Vagina (tissue), 2 donors: Measurements from ENCODE around the gene BRIP1.

Source experiments
- POLR2A ChIP-seq, 2 donors: fragments of 450-650 bp; IDR thresholded peaks; one replicate each; pipeline ENCODE4 v1.6.1; 2017; ENCODE audit warnings: antibody characterized with exemption in 2 of 2, mild to moderate bottlenecking in 2 of 2, moderate library complexity in 2 of 2
- POLR2AphosphoS5 ChIP-seq, 2 donors: sonication (generic); formaldehyde crosslinking; IDR thresholded peaks; one replicate each; pipeline ENCODE4 v1.9.0; 2017; ENCODE audit warnings: antibody characterized with exemption in 2 of 2, mild to moderate bottlenecking in 2 of 2, low read depth in 1 of 2; ENCODE audit not compliant: insufficient read depth in 1 of 2
- TF ChIP-seq, protein P1 (sequence below), 3 experiments: fragments of 450-650 bp in 2 of 3; fragments of 200-600 bp in 1 of 3; sonication (generic) in 1 of 3; IDR thresholded peaks; one replicate each; pipeline ENCODE4 v1.5.1; 2017 to 2019; ENCODE audit warnings: antibody characterized with exemption in 3 of 3, mild to moderate bottlenecking in 2 of 3, moderate library complexity in 2 of 3

- TF ChIP-seq POLR2A (IDR thresholded peaks at IDR 0.05) (no peak), POLR2AphosphoS5 (IDR thresholded peaks at IDR 0.05; ENCODE audit: insufficient read depth in 1 of 2, low read depth in 1 of 2) (no peak)
- TF ChIP-seq, protein P1, sequence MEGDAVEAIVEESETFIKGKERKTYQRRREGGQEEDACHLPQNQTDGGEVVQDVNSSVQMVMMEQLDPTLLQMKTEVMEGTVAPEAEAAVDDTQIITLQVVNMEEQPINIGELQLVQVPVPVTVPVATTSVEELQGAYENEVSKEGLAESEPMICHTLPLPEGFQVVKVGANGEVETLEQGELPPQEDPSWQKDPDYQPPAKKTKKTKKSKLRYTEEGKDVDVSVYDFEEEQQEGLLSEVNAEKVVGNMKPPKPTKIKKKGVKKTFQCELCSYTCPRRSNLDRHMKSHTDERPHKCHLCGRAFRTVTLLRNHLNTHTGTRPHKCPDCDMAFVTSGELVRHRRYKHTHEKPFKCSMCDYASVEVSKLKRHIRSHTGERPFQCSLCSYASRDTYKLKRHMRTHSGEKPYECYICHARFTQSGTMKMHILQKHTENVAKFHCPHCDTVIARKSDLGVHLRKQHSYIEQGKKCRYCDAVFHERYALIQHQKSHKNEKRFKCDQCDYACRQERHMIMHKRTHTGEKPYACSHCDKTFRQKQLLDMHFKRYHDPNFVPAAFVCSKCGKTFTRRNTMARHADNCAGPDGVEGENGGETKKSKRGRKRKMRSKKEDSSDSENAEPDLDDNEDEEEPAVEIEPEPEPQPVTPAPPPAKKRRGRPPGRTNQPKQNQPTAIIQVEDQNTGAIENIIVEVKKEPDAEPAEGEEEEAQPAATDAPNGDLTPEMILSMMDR (IDR thresholded peaks at IDR 0.05), result no peak
Measured at GRCh38 chr17:61827649-61828395, 35.5 kb downstream of the BRIP1 start.
